TTC549 (cell line): ENCODE data around the gene SHC1.

Experiments
- FAIRE-seq: peaks from 2 replicates; lab custom pipeline; 2012; peaks lifted over from hg19 to GRCh38; lab: Jason Lieb, UNC

Gene SHC1

GRCh38 chr1:154956544-154956941, 14.0 kb downstream of the SHC1 start:
- no peak for FAIRE-seq

- FAIRE-seq: peak; percentile 96
Observed at GRCh38 chr1:154955718-154956543, 14.6 kb downstream of the SHC1 start, which contains the start of gene PBXIP1. Gene PBXIP1, minus strand, starts transcription at chr1:154956099. Its CDS starts 2,378 bp downstream, at chr1:154953721.

- FAIRE-seq: no peak
Observed at GRCh38 chr1:154955039-154955717, 15.4 kb downstream of the SHC1 start.

DNA sequence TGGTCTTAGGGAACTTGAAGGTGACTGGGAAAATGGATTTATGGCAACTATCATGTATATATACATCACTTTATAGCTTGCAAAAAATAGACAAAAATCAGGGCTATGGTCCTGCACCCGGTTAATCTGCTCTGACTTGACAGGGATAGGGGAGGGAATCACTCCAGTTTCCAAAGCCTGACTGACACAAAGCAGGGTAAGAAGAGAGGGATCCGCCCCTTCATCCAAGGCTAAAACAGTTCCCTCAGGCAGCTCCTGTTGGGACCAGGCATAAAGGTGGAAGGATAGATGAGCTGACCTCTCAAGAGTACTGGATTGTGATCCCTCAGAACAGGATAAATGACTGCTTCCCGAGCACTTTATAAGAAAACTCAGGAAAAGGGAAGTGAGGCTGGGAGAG, 16.0 kb downstream of the SHC1 start:
- no peak for FAIRE-seq

DNA sequence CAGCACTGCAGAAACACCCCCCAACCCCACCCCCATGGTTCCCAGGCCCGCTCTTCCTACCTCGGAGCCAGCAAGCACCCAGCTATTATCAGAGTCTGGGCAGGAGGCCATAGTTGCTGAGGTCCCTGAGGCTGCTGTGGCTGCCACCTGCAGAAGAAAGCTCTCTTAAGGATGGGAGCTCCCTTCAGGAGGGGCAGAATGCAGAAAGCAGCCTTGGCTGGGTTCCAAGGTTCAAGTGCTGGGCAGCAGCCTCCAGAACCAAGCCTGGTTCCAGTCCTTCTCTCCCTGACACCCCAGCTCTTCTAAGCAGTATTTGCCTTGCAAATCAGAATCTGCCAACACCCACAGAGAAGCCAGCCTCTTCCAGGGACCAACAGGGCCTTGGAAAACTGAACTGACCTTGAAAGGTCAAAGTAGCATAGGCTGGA, 16.9 kb downstream of the SHC1 start:
- FAIRE-seq: no peak

- FAIRE-seq: no peak
Observed at GRCh38 chr1:154952664-154953063, 17.9 kb downstream of the SHC1 start.

DNA sequence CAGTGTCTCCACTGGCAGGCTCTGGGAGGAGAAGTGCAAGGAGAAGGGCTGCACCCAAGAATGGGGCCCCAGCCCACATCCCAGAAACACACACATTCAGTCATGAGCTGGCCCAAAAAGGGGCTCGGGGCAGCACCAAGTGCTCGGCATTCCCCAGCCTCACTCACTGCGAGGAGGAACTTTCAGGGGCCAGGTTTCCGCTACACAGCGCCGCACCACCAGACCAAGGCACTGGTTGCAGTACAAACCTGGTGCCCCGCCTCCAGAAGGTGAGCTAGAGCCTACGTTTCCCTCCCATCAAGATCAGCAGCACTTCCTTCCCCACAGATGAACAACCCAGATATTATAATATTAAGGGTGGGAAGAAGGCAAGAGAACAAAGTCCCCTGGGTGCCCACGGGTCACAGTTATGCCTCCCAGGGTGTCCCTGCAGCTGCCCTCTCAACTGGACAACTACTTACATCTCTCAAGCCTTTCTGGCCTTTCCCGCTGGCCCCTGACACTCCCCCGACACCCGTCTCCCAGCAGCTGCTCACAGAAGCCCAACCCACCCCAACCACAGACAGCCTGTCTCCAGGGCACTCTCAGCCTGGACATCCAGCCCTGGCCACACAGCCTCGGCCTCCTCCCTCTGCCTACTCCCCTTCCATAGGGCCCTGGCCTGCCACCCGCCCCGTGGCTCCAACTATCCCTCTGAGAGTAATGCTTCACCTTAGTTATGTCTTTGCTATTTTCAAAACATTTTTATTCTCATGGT, 18.5 kb downstream of the SHC1 start:
- no peak for FAIRE-seq

DNA sequence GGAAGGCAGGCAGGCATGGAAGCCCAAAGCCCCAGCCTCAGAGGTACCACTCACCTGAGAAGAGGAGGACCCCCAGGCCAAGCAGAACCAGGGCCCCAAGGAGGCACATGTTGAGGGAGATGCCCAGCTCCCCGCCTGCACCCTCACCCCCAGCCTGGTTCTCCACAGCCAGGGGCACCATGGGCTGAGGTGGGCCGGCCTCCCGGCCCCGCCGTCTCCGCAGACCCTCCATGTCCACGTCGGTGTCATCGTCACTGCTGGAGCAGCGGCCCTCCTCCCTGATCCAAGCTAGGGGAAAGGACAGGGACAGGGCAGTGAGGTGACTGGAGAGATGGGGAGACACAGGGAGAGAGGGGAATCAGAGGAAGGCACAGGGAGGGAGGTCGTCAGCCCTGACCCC, 22.5 kb downstream of the SHC1 start:
- FAIRE-seq: no peak

GRCh38 chr1:154945962-154946850, 24.3 kb downstream of the SHC1 start:
- no peak for FAIRE-seq

- FAIRE-seq: no peak
Observed at GRCh38 chr1:154945160-154945961, 25.2 kb downstream of the SHC1 start.

DNA sequence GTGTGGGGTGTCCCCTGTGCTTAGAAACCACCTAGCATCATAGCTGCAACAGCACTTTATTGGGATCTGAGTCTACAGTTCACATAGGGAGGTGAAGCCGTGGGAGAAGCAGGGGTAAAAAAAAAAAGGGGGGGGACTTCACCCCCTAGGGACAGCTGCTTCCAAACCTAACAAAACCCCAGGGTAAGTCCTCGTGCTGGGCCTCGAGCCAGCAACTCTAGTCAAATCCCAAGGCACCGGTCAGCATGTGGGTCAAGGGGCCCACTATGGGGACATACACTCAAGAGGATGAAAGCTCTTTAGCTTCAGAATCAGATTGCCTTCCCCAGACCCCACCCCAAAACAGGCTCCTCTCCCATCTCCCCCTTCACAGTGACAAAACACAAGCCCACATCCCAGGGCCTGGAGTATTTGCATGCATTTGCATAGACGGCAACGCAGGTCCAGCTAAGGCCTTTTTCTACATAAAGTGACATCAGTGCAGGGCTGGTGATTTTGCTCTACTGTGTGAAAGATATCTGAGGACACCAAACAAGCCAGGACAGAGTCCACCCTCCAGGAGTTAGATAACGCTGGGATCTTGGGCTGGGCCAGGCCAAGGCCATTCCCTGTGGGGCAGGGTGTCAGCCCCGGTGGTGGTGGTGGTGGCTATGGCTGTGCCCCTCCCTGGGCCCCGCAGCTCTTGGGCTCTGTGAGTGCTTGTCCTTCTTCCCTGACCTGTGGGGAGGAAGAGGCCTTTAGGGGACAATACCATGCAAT, 26.0 kb downstream of the SHC1 start:
- FAIRE-seq: no peak

GRCh38 chr1:154943649-154944400, 26.7 kb downstream of the SHC1 start:
- peak; percentile 28 for FAIRE-seq

DNA sequence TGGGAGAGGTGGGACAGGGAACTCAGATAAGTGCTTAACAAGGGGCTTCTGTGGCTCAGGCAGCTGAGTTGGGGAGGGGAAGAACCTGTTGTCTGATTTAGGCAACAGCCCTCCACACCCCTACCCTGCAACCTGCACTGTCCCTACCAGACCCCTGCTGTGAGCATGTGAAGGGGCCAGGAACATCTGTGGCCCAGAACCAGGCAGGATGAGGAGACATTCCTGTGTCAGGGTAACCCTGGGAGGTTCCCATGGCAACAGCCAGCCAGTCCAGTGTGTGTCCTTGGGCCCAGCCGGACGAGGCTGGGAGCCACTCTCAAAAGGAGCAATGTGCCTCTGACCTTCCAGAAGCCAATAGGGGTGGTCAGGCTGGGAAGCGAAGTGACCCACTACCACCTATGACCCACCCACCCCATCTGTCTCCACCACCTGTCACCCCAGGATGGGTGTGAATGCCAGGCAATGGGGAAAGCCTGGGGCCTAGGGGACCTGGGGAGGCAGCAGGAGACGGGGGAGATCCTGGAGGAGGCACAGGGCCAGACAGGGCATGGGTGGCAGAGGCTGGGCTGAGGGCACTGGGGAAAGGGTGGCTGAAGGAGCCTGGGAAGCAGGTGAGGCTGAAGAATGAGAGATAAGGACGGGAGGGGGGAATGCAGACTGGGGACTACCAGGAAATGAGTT, 29.1 kb downstream of the SHC1 start:
- FAIRE-seq: no peak

- FAIRE-seq: no peak
Observed at GRCh38 chr1:154940651-154941194, 29.8 kb downstream of the SHC1 start.

GRCh38 chr1:154940213-154940560, 30.4 kb downstream of the SHC1 start:
- FAIRE-seq: no peak

GRCh38 chr1:154938604-154939399, 31.7 kb downstream of the SHC1 start:
- FAIRE-seq: no peak

GRCh38 chr1:154937988-154938386, 32.6 kb downstream of the SHC1 start:
- FAIRE-seq: no peak
